GM23248 (cell line): ENCODE measurements around the gene KCTD20.

Source experiments
- EZH2 ChIP-seq: fragments of 200-600 bp; sonication (generic); IDR thresholded peaks from 2 replicates; pipeline ENCODE4 v1.6.1; 2018; ENCODE audit warnings: antibody characterized with exemption, mild to moderate bottlenecking; ENCODE audit not compliant: insufficient read depth, poor library complexity, severe bottlenecking
- EZH2phosphoT487 ChIP-seq: fragments of 200-600 bp; sonication (generic); IDR thresholded peaks from 2 replicates; pipeline ENCODE4 v1.6.1; 2018; ENCODE audit warnings: antibody characterized with exemption, moderate library complexity, mild to moderate bottlenecking, low read depth; ENCODE audit not compliant: insufficient read depth

GRCh38 chr6:36526066-36526465 lies 83.3 kb downstream of the KCTD20 start:
- TF ChIP-seq EZH2: no peak
- TF ChIP-seq EZH2phosphoT487: no peak
